Activated CD8-positive, alpha-beta T cell treated with anti-CD3 and anti-CD28 coated beads, Interleukin-2, amount 10 ng/mL, durations not matched to agents 7 days and 5 days (primary cell): Measurements from ENCODE around the gene ALK. TPM values are rescaled to one million over a fixed set of nuclear protein-coding genes. Genes with fewer than 3 reads are reported as not detected.

Experiments used
- ATAC-seq: fragments of 150-1000 bp; cut with Tn5 transposase; one replicate; pipeline ENCODE4 v1.10.0; 2021; ENCODE audit warnings: moderate library complexity
- CTCF ChIA-PET: fragments of 350-600 bp; sonication (Branson Sonifier 250); formaldehyde crosslinking; loops from one replicate; lab custom pipeline; 2021; ENCODE audit warnings: antibody characterized with exemption; lab: Charles Lee
- POLR2A ChIA-PET: fragments of 350-600 bp; sonication (Branson Sonifier 250); formaldehyde crosslinking; loops from one replicate; lab custom pipeline; 2021; ENCODE audit warnings: antibody characterized with exemption; lab: Charles Lee
- DNase-seq: peaks from one replicate; pipeline ENCODE4 v3.0.0-alpha.2; 2020
- H3K27ac Mint-ChIP-seq: one replicate; pipeline ENCODE4 v1.8.0; 2021; ENCODE audit warnings: mild to moderate bottlenecking, mixed read lengths
- H3K27me3 Mint-ChIP-seq: one replicate; pipeline ENCODE4 v1.8.0; 2021; ENCODE audit warnings: low read depth, mixed read lengths
- H3K36me3 Mint-ChIP-seq: one replicate; pipeline ENCODE4 v1.8.0; 2021; ENCODE audit warnings: low read depth, mixed read lengths
- H3K4me1 Mint-ChIP-seq: one replicate; pipeline ENCODE4 v1.8.0; 2021; ENCODE audit warnings: low read depth, mixed read lengths
- H3K4me3 Mint-ChIP-seq: one replicate; pipeline ENCODE4 v1.8.0; 2021; ENCODE audit warnings: mild to moderate bottlenecking, mixed read lengths
- H3K9me3 Mint-ChIP-seq: one replicate; pipeline ENCODE4 v1.8.0; 2022; ENCODE audit warnings: mixed read lengths; ENCODE audit not compliant: insufficient read depth
- total RNA-seq, 2 experiments: library from RNA; stranded (reverse); gene quantifications; one replicate each; pipeline ENCODE4 v1.2.3, GENCODE V29; 2021

The ALK gene
- total RNA-seq, 2 experiments from 2014 or later = not detected

GRCh38 chr2:29627279-29627711 is 294.1 kb downstream of the ALK start:
- POLR2A ChIA-PET = no interaction called here
- CTCF ChIA-PET = no interaction called here
- Mint-ChIP-seq H3K4me3 (no peak overlapping the region), H3K27ac (no peak overlapping the region), H3K4me1 (no peaks in the 10 kb centered on the region), H3K36me3 (no peaks in the 10 kb centered on the region), H3K27me3 (peaks cover 9% of the 10 kb centered on the region), H3K9me3 (no peaks in the 10 kb centered on the region)
- no peak for DNase-seq
- no peak for ATAC-seq

DNA sequence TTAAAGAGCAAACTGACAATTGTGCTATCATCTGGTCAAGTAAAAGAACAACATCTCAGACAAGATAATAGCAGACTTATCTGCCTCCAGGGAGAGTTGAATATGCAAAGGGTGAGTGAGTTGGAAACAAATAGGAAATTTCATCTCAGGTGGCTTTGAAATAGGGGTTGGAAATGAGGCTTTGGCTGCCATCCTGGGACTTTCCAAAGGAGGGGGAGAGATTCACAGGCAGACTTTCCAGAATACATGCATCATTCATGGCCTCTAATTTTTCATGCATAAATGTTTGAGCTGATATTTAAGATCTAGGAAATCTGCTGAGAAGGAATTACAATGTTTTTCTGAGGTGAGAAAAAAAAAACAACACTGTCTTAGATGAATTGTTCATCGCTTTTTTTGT is 300.5 kb downstream of the ALK start:
- H3K4me3 Mint-ChIP-seq = no peak overlapping the region
- DNase-seq (no peak), ATAC-seq (no peak)
- POLR2A ChIA-PET = no interaction called here
- no peaks in the 10 kb centered on the region for H3K4me1 Mint-ChIP-seq
- peaks cover 6% of the 10 kb centered on the region for H3K27me3 Mint-ChIP-seq
- CTCF ChIA-PET = no interaction called here
- no peak overlapping the region for H3K27ac Mint-ChIP-seq
- no peaks in the 10 kb centered on the region for H3K9me3 Mint-ChIP-seq
- H3K36me3 Mint-ChIP-seq = no peaks in the 10 kb centered on the region

- Mint-ChIP-seq H3K36me3 (no peaks in the 10 kb centered on the region), H3K27me3 (peaks cover 4% of the 10 kb centered on the region), H3K27ac (no peak overlapping the region), H3K9me3 (no peaks in the 10 kb centered on the region), H3K4me1 (no peaks in the 10 kb centered on the region), H3K4me3 (no peak overlapping the region)
- ATAC-seq (no peak), DNase-seq (no peak)
- POLR2A ChIA-PET = interaction anchor here (1.0 kb wide), 1 partner anchor 133 kb away, joined by 3 read pairs; no protein-coding TSS in a partner anchor
- CTCF ChIA-PET = no interaction called here
These were observed 301.7 kb downstream of the ALK start for GRCh38 chr2:29619689-29620088.

- H3K27me3 Mint-ChIP-seq = peaks cover 6% of the 10 kb centered on the region
- H3K27ac Mint-ChIP-seq = no peak overlapping the region
- no peaks in the 10 kb centered on the region for H3K9me3 Mint-ChIP-seq
- CTCF ChIA-PET = no interaction called here
- no peaks in the 10 kb centered on the region for H3K4me1 Mint-ChIP-seq
- H3K4me3 Mint-ChIP-seq = no peak overlapping the region
- POLR2A ChIA-PET = no interaction called here
- DNase-seq (no peak), ATAC-seq (no peak)
- no peaks in the 10 kb centered on the region for H3K36me3 Mint-ChIP-seq
These were observed 303.4 kb downstream of the ALK start for GRCh38 chr2:29618024-29618423.

DNA sequence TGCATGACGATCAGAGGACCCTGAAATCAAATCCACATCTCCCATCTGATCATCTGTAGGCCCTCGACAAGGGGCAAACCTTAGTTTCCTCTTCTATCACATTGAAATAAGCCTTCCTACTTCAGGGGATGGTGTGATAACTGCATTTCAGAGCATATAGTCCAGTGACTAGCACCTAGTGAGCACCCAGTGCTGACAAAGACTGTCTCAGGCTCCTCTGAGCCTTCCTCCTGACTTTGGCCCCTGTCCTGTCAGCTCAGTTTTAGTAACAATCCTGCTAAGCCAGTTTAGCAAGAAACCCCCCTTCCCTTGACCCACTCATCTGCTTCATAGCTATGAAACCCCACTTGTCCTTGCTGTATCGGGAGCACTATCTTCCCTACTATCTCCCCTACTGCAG is 304.0 kb downstream of the ALK start:
- ChIA-PET POLR2A (no interaction called here), CTCF (no interaction called here)
- Mint-ChIP-seq H3K27ac (no peak overlapping the region), H3K4me3 (no peak overlapping the region), H3K27me3 (peaks cover 6% of the 10 kb centered on the region), H3K4me1 (no peaks in the 10 kb centered on the region), H3K9me3 (no peaks in the 10 kb centered on the region), H3K36me3 (no peaks in the 10 kb centered on the region)
- ATAC-seq (no peak), DNase-seq (no peak)

DNA sequence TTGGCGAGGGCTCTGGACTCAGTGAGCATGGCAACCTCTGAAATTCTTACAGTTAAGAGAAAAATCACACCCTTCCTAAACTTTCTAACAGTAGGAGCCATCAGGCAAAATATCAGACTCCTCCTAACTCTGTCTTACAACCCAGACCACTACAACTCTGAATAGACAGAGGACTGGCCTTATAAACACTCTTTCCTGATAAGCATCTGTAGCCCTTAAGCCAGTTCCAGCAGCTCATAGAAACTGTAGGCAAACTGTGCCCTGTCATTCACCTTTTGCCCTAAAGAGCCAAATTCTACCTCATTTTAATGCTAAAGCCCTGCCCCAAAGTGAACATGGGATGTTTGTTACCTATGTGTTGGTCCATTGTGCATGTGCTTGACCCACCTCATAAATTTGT is 304.8 kb downstream of the ALK start:
- DNase-seq (no peak), ATAC-seq (no peak)
- ChIA-PET POLR2A (no interaction called here), CTCF (no interaction called here)
- H3K27ac Mint-ChIP-seq = no peak overlapping the region
- peaks cover 6% of the 10 kb centered on the region for H3K27me3 Mint-ChIP-seq
- no peaks in the 10 kb centered on the region for H3K9me3 Mint-ChIP-seq
- H3K4me1 Mint-ChIP-seq = no peaks in the 10 kb centered on the region
- H3K4me3 Mint-ChIP-seq = no peak overlapping the region
- H3K36me3 Mint-ChIP-seq = no peaks in the 10 kb centered on the region

DNA sequence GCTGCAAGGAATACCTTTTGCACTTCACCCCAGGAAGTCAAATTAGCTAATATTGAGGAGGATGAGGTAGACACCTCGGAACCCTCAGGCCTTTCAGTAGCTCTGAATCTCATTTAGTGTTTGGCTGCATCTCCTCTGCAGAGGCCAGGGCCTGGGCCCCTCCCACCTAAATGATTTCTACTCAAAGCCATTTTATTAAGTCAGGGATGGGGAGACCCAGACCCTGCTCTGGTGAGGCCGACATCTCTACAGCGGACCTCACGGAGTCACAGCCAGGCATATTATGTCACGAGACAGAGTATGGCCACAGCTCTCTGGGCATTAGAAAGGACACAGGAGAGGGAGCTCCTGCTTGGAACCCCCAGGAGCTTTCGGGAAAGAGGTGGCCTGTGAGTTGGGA is 305.5 kb downstream of the ALK start:
- Mint-ChIP-seq H3K27me3 (peaks cover 6% of the 10 kb centered on the region), H3K4me3 (no peak overlapping the region), H3K4me1 (no peaks in the 10 kb centered on the region), H3K27ac (no peak overlapping the region), H3K36me3 (no peaks in the 10 kb centered on the region), H3K9me3 (no peaks in the 10 kb centered on the region)
- DNase-seq (no peak), ATAC-seq (no peak)
- CTCF ChIA-PET = no interaction called here
- POLR2A ChIA-PET = no interaction called here

DNA sequence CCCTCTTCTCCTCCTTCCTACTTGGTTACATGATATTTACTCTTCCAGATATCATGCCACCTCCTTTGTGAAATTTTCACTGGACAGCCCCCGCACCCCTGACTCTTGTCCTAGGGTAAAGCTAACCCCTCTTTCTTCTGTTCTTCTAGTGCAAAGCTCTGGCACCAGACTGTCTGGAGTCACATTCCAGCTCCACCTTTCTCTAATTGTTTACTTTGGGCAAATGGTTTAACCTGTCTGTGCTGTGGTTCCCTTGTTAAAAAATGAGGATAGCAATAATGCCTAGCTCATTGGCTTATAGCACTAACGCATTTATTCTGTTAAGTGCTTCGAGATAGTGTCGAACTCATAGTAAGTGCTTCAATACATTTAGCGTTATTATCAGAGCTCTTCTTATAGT is 306.2 kb downstream of the ALK start:
- DNase-seq (no peak), ATAC-seq (no peak)
- H3K4me3 Mint-ChIP-seq = no peak overlapping the region
- H3K27ac Mint-ChIP-seq = no peak overlapping the region
- ChIA-PET CTCF (no interaction called here), POLR2A (no interaction called here)
- H3K36me3 Mint-ChIP-seq = no peaks in the 10 kb centered on the region
- H3K4me1 Mint-ChIP-seq = no peaks in the 10 kb centered on the region
- H3K9me3 Mint-ChIP-seq = no peaks in the 10 kb centered on the region
- H3K27me3 Mint-ChIP-seq = peaks cover 6% of the 10 kb centered on the region

GRCh38 chr2:29614295-29614830 is 307.0 kb downstream of the ALK start:
- H3K27me3 Mint-ChIP-seq = peaks cover 6% of the 10 kb centered on the region
- no peaks in the 10 kb centered on the region for H3K36me3 Mint-ChIP-seq
- ATAC-seq = no peak
- H3K4me1 Mint-ChIP-seq = no peaks in the 10 kb centered on the region
- ChIA-PET CTCF (no interaction called here), POLR2A (no interaction called here)
- no peaks in the 10 kb centered on the region for H3K9me3 Mint-ChIP-seq
- H3K27ac Mint-ChIP-seq = no peak overlapping the region
- DNase-seq = no peak
- no peak overlapping the region for H3K4me3 Mint-ChIP-seq

DNA sequence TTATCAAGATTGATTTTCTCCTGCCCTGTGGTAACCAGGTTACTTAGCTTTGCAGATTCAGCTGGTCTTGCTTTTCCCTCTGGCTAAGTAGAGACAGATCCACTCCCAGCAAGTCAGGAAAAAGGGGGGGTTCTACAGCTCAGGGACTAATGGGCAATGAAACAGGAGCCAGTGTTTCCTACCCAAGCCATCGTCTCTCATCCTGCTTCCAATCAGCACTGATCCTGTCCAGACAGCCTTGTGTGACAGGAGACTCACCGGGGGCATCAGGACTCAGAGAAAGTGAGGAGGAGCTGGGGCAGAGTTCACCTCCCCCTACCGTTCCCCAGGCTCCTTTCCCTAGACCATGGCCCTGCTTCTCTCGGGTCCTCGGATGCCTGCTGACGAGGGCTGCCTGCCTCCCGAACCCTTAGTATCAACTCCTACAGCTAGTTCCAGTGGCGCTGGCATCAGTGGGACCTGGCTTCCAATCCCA is 307.6 kb downstream of the ALK start:
- Mint-ChIP-seq H3K27ac (no peak overlapping the region), H3K27me3 (peaks cover 6% of the 10 kb centered on the region), H3K36me3 (no peaks in the 10 kb centered on the region), H3K4me1 (no peaks in the 10 kb centered on the region), H3K9me3 (no peaks in the 10 kb centered on the region), H3K4me3 (no peak overlapping the region)
- ChIA-PET POLR2A (interaction anchor here (0.6 kb wide), 1 partner anchor 11 kb away, joined by 3 read pairs; no protein-coding TSS in a partner anchor), CTCF (no interaction called here)
- no peak for DNase-seq
- no peak for ATAC-seq

DNA sequence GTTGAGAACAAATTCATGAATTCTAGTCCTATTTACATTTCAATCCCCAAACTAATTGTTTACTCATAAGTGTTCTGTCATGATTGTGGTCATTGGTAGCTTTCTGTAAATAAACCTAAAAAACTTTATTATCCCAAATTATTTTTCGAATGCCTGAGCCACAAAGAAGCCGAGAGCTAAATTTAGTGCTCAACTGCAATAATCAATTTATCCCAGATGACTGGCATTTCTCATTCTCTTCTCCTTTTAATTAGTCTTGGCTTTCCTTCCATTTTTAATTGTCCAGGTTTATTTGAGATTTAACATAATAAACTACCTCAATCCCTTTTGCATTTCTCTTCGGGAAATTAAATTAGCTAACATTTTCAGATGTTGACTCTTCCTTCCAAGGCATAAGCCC is 308.3 kb downstream of the ALK start:
- Mint-ChIP-seq H3K4me3 (no peak overlapping the region), H3K9me3 (no peaks in the 10 kb centered on the region), H3K27me3 (peaks cover 6% of the 10 kb centered on the region), H3K4me1 (no peaks in the 10 kb centered on the region), H3K27ac (no peak overlapping the region), H3K36me3 (no peaks in the 10 kb centered on the region)
- ATAC-seq = no peak
- no peak for DNase-seq
- CTCF ChIA-PET = no interaction called here
- POLR2A ChIA-PET = interaction anchor here (0.6 kb wide), 1 partner anchor 12 kb away, joined by 3 read pairs; no protein-coding TSS in a partner anchor

- Mint-ChIP-seq H3K9me3 (no peaks in the 10 kb centered on the region), H3K27me3 (peaks cover 6% of the 10 kb centered on the region), H3K27ac (no peak overlapping the region), H3K4me1 (no peaks in the 10 kb centered on the region), H3K36me3 (no peaks in the 10 kb centered on the region), H3K4me3 (no peak overlapping the region)
- ATAC-seq (no peak), DNase-seq (no peak)
- ChIA-PET CTCF (no interaction called here), POLR2A (no interaction called here)
These were observed 308.8 kb downstream of the ALK start for GRCh38 chr2:29612568-29612967.

DNA sequence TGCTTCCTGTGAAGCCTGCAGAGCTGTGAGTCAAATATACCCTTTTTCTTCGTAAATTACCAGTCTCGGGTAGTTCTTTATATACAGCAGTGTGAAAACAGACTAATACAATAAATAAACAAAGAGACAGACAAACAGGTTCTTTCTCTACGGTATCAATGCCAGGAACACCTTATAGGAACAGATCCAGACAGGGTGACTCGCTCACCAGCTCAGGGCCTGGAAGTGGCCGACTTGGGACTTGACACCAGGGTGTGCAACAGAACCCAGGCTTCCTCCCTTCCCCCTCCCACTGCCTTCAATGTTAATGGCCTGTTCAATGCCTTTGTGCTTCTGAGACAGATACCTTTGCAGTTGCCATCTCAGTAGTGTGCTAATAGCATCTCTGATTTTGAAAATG is 309.5 kb downstream of the ALK start:
- Mint-ChIP-seq H3K36me3 (no peaks in the 10 kb centered on the region), H3K4me3 (no peak overlapping the region), H3K27ac (no peak overlapping the region), H3K9me3 (no peaks in the 10 kb centered on the region), H3K4me1 (no peaks in the 10 kb centered on the region), H3K27me3 (peaks cover 4% of the 10 kb centered on the region)
- CTCF ChIA-PET = no interaction called here
- no peak for DNase-seq
- POLR2A ChIA-PET = no interaction called here
- no peak for ATAC-seq
